HepG2 (cell line): Measurements from ENCODE around the gene ACAP1. TPM values are rescaled to one million over a fixed set of nuclear protein-coding genes. Genes with fewer than 3 reads are reported as not detected.
"Not testable (repeated sequence)": the region's sequence is repeated elsewhere in the genome, so short reads cannot be mapped to it uniquely, and the experiment has no call there.

Experiments used
- ATAC-seq: fragments of 200-7000 bp; cut with Tn5 transposase; 3 replicates; pipeline ENCODE4 v1.9.1; 2020; ENCODE audit warnings: mild to moderate bottlenecking, moderate library complexity
- BruUV-seq: library from RNA; stranded (reverse); fragments of 400-500 nt; replicated peaks from 2 replicates; lab custom pipeline; 2021; lab: Mats Ljungman, UMichigan
- CTCF ChIA-PET: fragments of 300-600 bp; formaldehyde crosslinking; extraction: SDS; loops from one replicate; lab custom pipeline; 2021; ENCODE audit warnings: low total read pairs, inconsistent platforms, low intra/inter-chr PET ratio; lab: Yijun Ruan, JAX
- POLR2A ChIA-PET: fragments of 350-600 bp; sonication (Branson Sonifier 250); formaldehyde crosslinking; loops from one replicate; lab custom pipeline; 2020; ENCODE audit warnings: antibody characterized with exemption, inconsistent platforms; lab: Yijun Ruan, JAX
- DNase-seq: peaks from one replicate; pipeline ENCODE4 v3.0.0-alpha.2; 2015; ENCODE audit warnings: low spot score
- FAIRE-seq: peaks from 3 replicates; lab custom pipeline; 2011; peaks lifted over from hg19 to GRCh38; lab: Jason Lieb, UNC
- H2AFZ ChIP-seq: one replicate; pipeline ENCODE4 v1.6.1; 2011; ENCODE audit warnings: low read length, inconsistent platforms
- H3K27ac ChIP-seq: fragments of 300-600 bp; 3 replicates; pipeline ENCODE4 v1.8.0; 2011; ENCODE audit warnings: mixed run types, mild to moderate bottlenecking, mixed read lengths, low read length, inconsistent platforms; ENCODE audit not compliant: insufficient read depth; ENCODE audit errors: extremely low read length
- H3K27me3 ChIP-seq, 2 experiments: fragments of 200-600 bp in 1 of 2; 2 replicates in 1 of 2; 3 replicates in 1 of 2; pipeline versions ENCODE4 v1.6.0 to v1.8.0; 2011; ENCODE audit warnings: low read length in 2 of 2, mild to moderate bottlenecking in 2 of 2, moderate library complexity in 2 of 2, inconsistent platforms in 1 of 2; ENCODE audit not compliant: insufficient read depth in 2 of 2, control insufficient read depth in 1 of 2
- H3K36me3 ChIP-seq, 2 experiments: fragments of 200-600 bp in 1 of 2; replicated peaks in 1 of 2; 2 replicates in 1 of 2; 3 replicates in 1 of 2; pipeline versions ENCODE4 v1.5.1 to v1.8.0; 2011; ENCODE audit warnings: low read length in 2 of 2, inconsistent platforms in 1 of 2; ENCODE audit not compliant: insufficient read depth in 2 of 2, control insufficient read depth in 1 of 2
- H3K4me1 ChIP-seq: 2 replicates; pipeline ENCODE4 v1.5.1; 2012; ENCODE audit warnings: low read length, inconsistent platforms; ENCODE audit not compliant: insufficient read depth
- H3K4me2 ChIP-seq: 2 replicates; pipeline ENCODE4 v1.6.0; 2011; ENCODE audit warnings: low read depth, low read length, inconsistent platforms
- H3K4me3 ChIP-seq, 3 experiments: fragments of 200-600 bp in 1 of 3; sonication (generic), shearing (Covaris generic) in 1 of 3; replicated peaks in 1 of 3; 2 replicates each; pipeline ENCODE4 v1.5.1; 2011 to 2016; ENCODE audit warnings: low read length in 3 of 3, inconsistent platforms in 2 of 3, low read depth in 2 of 3, mild to moderate bottlenecking in 2 of 3, control low read depth in 1 of 3, mixed read lengths in 1 of 3; ENCODE audit not compliant: insufficient read depth in 1 of 3
- H3K79me2 ChIP-seq: one replicate; pipeline ENCODE4 v1.6.1; 2011; ENCODE audit warnings: low read length, inconsistent platforms; ENCODE audit not compliant: insufficient read depth
- H3K9ac ChIP-seq: 2 replicates; pipeline ENCODE4 v1.6.0; 2011; ENCODE audit warnings: mild to moderate bottlenecking, low read depth, low read length, inconsistent platforms; ENCODE audit not compliant: insufficient read depth
- H3K9me3 ChIP-seq: 2 replicates; pipeline ENCODE4 v1.5.1; 2012; ENCODE audit warnings: mild to moderate bottlenecking, low read length
- H4K20me1 ChIP-seq: 2 replicates; pipeline ENCODE4 v1.6.0; 2011; ENCODE audit warnings: inconsistent platforms, mild to moderate bottlenecking, low read length, moderate library complexity; ENCODE audit not compliant: insufficient read depth
- FOSL2 ChIP-seq: sonication (generic); formaldehyde crosslinking; IDR thresholded peaks from 2 replicates; pipeline ENCODE4 v1.4.0; 2020; ENCODE audit warnings: missing genetic modification reagents
- HNF4A ChIP-seq: sonication (generic); formaldehyde crosslinking; IDR thresholded peaks from 2 replicates; pipeline ENCODE4 v1.4.0; 2020; ENCODE audit warnings: missing genetic modification reagents
- PAF1 ChIP-seq: IDR thresholded peaks from 2 replicates; pipeline ENCODE4 v1.6.1; 2016; ENCODE audit warnings: missing genetic modification reagents, missing compliant biosample characterization
- SRSF4 ChIP-seq: fragments of 200-400 bp; formaldehyde crosslinking; IDR thresholded peaks from one replicate; pipeline ENCODE4 v1.6.1; 2018; ENCODE audit warnings: mild to moderate bottlenecking, low read depth, low read length, moderate library complexity; ENCODE audit not compliant: poor library complexity, severe bottlenecking
- TGIF2 ChIP-seq: IDR thresholded peaks from 2 replicates; pipeline ENCODE4 v1.6.1; 2016; ENCODE audit warnings: control low read depth, missing compliant biosample characterization
- ZFAT ChIP-seq: sonication (generic); formaldehyde crosslinking; conservative IDR thresholded peaks from 2 replicates; pipeline ENCODE4 v1.8.1; 2023; ENCODE audit warnings: missing genetic modification reagents, inconsistent platforms
- ZFX ChIP-seq: sonication (generic); formaldehyde crosslinking; IDR thresholded peaks from 2 replicates; pipeline ENCODE4 v1.4.0; 2020; ENCODE audit warnings: mild to moderate bottlenecking, low read depth, missing genetic modification reagents, moderate library complexity
- ZFYVE20 ChIP-seq: sonication (generic); formaldehyde crosslinking; IDR thresholded peaks from 2 replicates; pipeline ENCODE4 v1.8.0; 2023; ENCODE audit warnings: low read depth, mild to moderate bottlenecking, moderate library complexity, missing genetic modification reagents, borderline replicate concordance
- ZNF703 ChIP-seq: sonication (generic); formaldehyde crosslinking; IDR thresholded peaks from 2 replicates; pipeline ENCODE4 v1.5.1; 2020; ENCODE audit warnings: missing genetic modification reagents, mild to moderate bottlenecking, moderate library complexity, borderline replicate concordance
- WGBS: methylation state at CpG from one replicate; pipeline ENCODE4 v1.1.6; 2017; ENCODE audit warnings: low lambda C conversion rate; 5-methylcytosine and 5-hydroxymethylcytosine counted together
- in situ Hi-C: cut with HindIII; loops from 2 replicates; pipeline ENCODE4 v1.10.0; 2017; ENCODE audit warnings: low pct_unique_long_range_greater_than_20kb; ENCODE audit not compliant: extremely low pct_ligation_motif_present
- intact Hi-C: fragments of 100-400 bp; cut with micrococcal nuclease; formaldehyde crosslinking; loops from one replicate; pipeline ENCODE4 v1.10.0; 2022; ENCODE audit not compliant: unreplicated experiment
- polyA plus RNA-seq, 8 experiments: library from polyadenylated mRNA; depleted of rRNA in 3 of 8; stranded (reverse) in 7 of 8; unstranded in 1 of 8; fragments of >200 nt; fragmentation: Illumina TruSeq in 4 of 8; extraction: Trizol in 4 of 8; gene quantifications; 2 replicates each; pipeline versions ENCODE4 v1.2.1 to v1.2.3, GENCODE V29; 2011 to 2016; ENCODE audit warnings: low read depth in 4 of 8, missing spikeins in 1 of 8, mixed read lengths in 1 of 8; ENCODE audit not compliant: insufficient read depth in 1 of 8
- total RNA-seq, 5 experiments: library from RNA; depleted of rRNA; stranded (reverse); fragments of >200 nt; fragmentation: Illumina TruSeq; extraction: Trizol; gene quantifications; 2 replicates each; pipeline ENCODE4 v1.2.3, GENCODE V29; 2016; ENCODE audit warnings: low read depth in 1 of 5
- TF ChIP-seq, protein P1 (sequence below): sonication (generic); formaldehyde crosslinking; IDR thresholded peaks from 2 replicates; pipeline ENCODE4 v1.5.0; 2020; ENCODE audit warnings: mild to moderate bottlenecking, missing genetic modification reagents, borderline replicate concordance

The ACAP1 gene
- total and polyA plus RNA-seq, 2 of the 13 experiments (the other 11 are each of a cell fraction or from before 2014, with no cell fraction given), result 1.3 to 2.5 TPM

DNA sequence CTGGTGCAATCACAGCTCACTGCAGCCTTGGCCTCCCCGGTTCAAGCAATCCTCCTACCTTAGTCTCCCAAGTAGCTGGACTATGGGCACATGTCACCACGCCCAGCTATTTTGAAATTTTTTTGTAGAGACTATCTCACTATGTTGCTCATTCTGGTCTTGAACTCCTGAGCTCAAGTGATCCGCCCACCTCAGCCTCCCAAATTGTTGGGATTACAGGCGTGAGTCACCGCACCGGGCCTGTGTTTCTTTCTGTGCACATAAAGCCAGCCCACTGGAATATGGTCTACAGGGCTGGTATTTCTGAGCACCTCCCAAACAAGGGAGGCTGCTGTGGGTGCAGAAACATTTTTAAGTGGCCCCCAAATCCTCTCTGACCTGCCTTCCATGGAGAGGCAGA, 27.0 kb downstream of the ACAP1 start (continued):
- TF ChIP-seq, protein P1, sequence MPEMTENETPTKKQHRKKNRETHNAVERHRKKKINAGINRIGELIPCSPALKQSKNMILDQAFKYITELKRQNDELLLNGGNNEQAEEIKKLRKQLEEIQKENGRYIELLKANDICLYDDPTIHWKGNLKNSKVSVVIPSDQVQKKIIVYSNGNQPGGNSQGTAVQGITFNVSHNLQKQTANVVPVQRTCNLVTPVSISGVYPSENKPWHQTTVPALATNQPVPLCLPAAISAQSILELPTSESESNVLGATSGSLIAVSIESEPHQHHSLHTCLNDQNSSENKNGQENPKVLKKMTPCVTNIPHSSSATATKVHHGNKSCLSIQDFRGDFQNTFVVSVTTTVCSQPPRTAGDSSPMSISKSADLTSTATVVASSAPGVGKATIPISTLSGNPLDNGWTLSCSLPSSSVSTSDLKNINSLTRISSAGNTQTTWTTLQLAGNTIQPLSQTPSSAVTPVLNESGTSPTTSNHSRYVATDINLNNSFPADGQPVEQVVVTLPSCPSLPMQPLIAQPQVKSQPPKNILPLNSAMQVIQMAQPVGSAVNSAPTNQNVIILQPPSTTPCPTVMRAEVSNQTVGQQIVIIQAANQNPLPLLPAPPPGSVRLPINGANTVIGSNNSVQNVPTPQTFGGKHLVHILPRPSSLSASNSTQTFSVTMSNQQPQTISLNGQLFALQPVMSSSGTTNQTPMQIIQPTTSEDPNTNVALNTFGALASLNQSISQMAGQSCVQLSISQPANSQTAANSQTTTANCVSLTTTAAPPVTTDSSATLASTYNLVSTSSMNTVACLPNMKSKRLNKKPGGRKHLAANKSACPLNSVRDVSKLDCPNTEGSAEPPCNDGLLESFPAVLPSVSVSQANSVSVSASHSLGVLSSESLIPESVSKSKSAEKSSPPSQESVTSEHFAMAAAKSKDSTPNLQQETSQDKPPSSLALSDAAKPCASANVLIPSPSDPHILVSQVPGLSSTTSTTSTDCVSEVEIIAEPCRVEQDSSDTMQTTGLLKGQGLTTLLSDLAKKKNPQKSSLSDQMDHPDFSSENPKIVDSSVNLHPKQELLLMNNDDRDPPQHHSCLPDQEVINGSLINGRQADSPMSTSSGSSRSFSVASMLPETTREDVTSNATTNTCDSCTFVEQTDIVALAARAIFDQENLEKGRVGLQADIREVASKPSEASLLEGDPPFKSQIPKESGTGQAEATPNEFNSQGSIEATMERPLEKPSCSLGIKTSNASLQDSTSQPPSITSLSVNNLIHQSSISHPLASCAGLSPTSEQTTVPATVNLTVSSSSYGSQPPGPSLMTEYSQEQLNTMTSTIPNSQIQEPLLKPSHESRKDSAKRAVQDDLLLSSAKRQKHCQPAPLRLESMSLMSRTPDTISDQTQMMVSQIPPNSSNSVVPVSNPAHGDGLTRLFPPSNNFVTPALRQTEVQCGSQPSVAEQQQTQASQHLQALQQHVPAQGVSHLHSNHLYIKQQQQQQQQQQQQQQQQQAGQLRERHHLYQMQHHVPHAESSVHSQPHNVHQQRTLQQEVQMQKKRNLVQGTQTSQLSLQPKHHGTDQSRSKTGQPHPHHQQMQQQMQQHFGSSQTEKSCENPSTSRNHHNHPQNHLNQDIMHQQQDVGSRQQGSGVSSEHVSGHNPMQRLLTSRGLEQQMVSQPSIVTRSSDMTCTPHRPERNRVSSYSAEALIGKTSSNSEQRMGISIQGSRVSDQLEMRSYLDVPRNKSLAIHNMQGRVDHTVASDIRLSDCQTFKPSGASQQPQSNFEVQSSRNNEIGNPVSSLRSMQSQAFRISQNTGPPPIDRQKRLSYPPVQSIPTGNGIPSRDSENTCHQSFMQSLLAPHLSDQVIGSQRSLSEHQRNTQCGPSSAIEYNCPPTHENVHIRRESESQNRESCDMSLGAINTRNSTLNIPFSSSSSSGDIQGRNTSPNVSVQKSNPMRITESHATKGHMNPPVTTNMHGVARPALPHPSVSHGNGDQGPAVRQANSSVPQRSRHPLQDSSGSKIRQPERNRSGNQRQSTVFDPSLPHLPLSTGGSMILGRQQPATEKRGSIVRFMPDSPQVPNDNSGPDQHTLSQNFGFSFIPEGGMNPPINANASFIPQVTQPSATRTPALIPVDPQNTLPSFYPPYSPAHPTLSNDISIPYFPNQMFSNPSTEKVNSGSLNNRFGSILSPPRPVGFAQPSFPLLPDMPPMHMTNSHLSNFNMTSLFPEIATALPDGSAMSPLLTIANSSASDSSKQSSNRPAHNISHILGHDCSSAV (CRISPR knock-in tag), result no peak
- TF ChIP-seq HNF4A (0 out of 2 replicates have a peak, but pooled peaks have one; percentile 21), SRSF4 (no peak), FOSL2 (CRISPR knock-in tag) (peak; percentile 69), ZFX (CRISPR knock-in tag) (0 out of 2 replicates have a peak, but pooled peaks have one; percentile 16), ZFAT (CRISPR knock-in tag) (no peak), ZFYVE20 (CRISPR knock-in tag) (no peak), PAF1 (no peak), TGIF2 (CRISPR knock-in tag) (no peak), ZNF703 (CRISPR knock-in tag) (no peak)

DNA sequence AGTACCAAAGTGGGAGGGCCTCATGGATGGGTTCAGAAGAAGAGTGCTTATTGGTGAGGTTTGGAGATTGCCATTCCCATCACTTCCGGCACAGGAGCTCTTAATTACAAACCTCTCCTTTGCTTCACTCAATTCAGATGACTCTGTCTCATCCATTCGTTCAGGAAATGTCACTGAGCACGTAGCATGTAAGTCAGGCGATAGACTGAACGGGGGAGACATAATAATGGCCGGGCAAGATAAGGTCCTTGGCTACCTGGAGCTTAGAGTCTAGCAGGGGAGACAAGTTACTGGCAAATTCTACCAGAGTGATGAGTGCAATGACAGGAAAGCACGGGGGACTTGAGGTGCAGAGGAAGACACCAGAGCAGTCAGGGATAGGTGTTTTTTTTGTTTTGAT, 29.6 kb downstream of the ACAP1 start:
- Histone ChIP-seq H3K27me3 (peaks cover 0 to 14% of the 10 kb centered on the region in 2 experiments; a peak in 3 of 5 replicates), H3K4me1 (peaks cover 23% of the 10 kb centered on the region)
- H3K27ac ChIP-seq, FAIRE-seq, H3K4me2 ChIP-seq, DNase-seq, H3K4me3 ChIP-seq, H3K9ac ChIP-seq, POLR2A ChIA-PET, H3K79me2 ChIP-seq, in situ Hi-C loops, CTCF ChIA-PET, intact Hi-C loops, H3K9me3 ChIP-seq, BruUV-seq, H4K20me1 ChIP-seq, H2AFZ ChIP-seq, ATAC-seq, H3K36me3 ChIP-seq: not testable (repeated sequence)
- 57% methylated on average over 7 of the region's 7 CpGs for WGBS
